B cell (primary cell): Measurements from ENCODE around the gene TEKT5. TPM values are rescaled to one million over a fixed set of nuclear protein-coding genes. Genes with fewer than 3 reads are reported as not detected.

Experiments used
- ATAC-seq: fragments of 200-7000 bp; cut with Tn5 transposase; one replicate; pipeline ENCODE4 v1.10.0; 2021; ENCODE audit warnings: low read depth, mild to moderate bottlenecking, moderate number of reproducible peaks, moderate library complexity
- CTCF ChIA-PET: fragments of 350-600 bp; sonication (Branson Sonifier 250); formaldehyde crosslinking; loops from one replicate; lab custom pipeline; 2021; ENCODE audit warnings: antibody characterized with exemption, inconsistent platforms; lab: Charles Lee
- POLR2A ChIA-PET: fragments of 350-600 bp; sonication (Branson Sonifier 250); formaldehyde crosslinking; loops from one replicate; lab custom pipeline; 2021; ENCODE audit warnings: antibody characterized with exemption; lab: Charles Lee
- DNase-seq: peaks from one replicate; pipeline ENCODE4 v3.0.0; 2013
- H2AFZ ChIP-seq: 2 replicates; pipeline ENCODE4 v1.6.1; 2012; ENCODE audit warnings: mild to moderate bottlenecking, low read depth, low read length; ENCODE audit not compliant: insufficient read depth, poor library complexity, severe bottlenecking
- H3K27ac ChIP-seq, 2 donors: 1 replicate in 1 of 2; 2 replicates in 1 of 2; pipeline ENCODE4 v1.5.1; 2012 to 2013; ENCODE audit warnings: low read length in 2 of 2, mild to moderate bottlenecking in 2 of 2, moderate library complexity in 1 of 2
- H3K27me3 ChIP-seq, 4 experiments: fragments of 200-600 bp in 1 of 4; sonication (generic) in 1 of 4; replicated peaks in 1 of 4; 1 replicate in 2 of 4; 2 replicates in 2 of 4; pipeline versions ENCODE4 v1.6.1 to v1.7.0; 2013 to 2016; ENCODE audit warnings: low read length in 3 of 4, mild to moderate bottlenecking in 2 of 4, mixed read lengths in 1 of 4, moderate library complexity in 1 of 4; ENCODE audit not compliant: insufficient read depth in 4 of 4, control insufficient read depth in 3 of 4; ENCODE audit errors: control extremely low read depth in 1 of 4
- H3K36me3 ChIP-seq, 2 experiments: replicated peaks in 1 of 2; 1 replicate in 1 of 2; 2 replicates in 1 of 2; pipeline versions ENCODE4 v1.6.1 to v1.7.1; 2013; ENCODE audit warnings: low read length in 1 of 2; ENCODE audit not compliant: insufficient read depth in 2 of 2, control insufficient read depth in 1 of 2; ENCODE audit errors: control extremely low read depth in 1 of 2, extremely low read depth in 1 of 2
- H3K4me1 ChIP-seq, 2 donors: fragments of 200-600 bp in 1 of 2; sonication (generic) in 1 of 2; 1 replicate in 1 of 2; 2 replicates in 1 of 2; pipeline versions ENCODE4 v1.5.1 to v1.6.1; 2013 to 2017; ENCODE audit warnings: low read length in 2 of 2; ENCODE audit not compliant: control insufficient read depth in 2 of 2, insufficient read depth in 2 of 2
- H3K4me2 ChIP-seq: replicated peaks from 2 replicates; pipeline ENCODE3; 2012; ENCODE audit warnings: mild to moderate bottlenecking, low read depth, low read length; ENCODE audit not compliant: poor library complexity, severe bottlenecking
- H3K4me3 ChIP-seq, 5 experiments: fragments of 200-600 bp in 1 of 5; sonication (generic) in 1 of 5; 1 replicate in 3 of 5; 2 replicates in 2 of 5; pipeline versions ENCODE4 v1.5.1 to v1.7.0; 2011 to 2016; ENCODE audit warnings: low read length in 4 of 5, mild to moderate bottlenecking in 4 of 5, low read depth in 2 of 5, control low read depth in 1 of 5, moderate library complexity in 1 of 5; ENCODE audit not compliant: insufficient read depth in 1 of 5; ENCODE audit errors: control extremely low read depth in 1 of 5, extremely low read depth in 1 of 5
- H3K79me2 ChIP-seq: fragments of 200-600 bp; sonication (generic); one replicate; pipeline ENCODE4 v1.6.0; 2016; ENCODE audit warnings: low read length; ENCODE audit not compliant: control insufficient read depth, insufficient read depth
- H3K9ac ChIP-seq: fragments of 200-600 bp; sonication (generic); 2 replicates; pipeline ENCODE4 v1.6.1; 2017; ENCODE audit warnings: mild to moderate bottlenecking, low read length, moderate library complexity
- H3K9me3 ChIP-seq, 3 donors: one replicate each; pipeline versions ENCODE4 v1.6.1 to v1.7.1; 2013; ENCODE audit warnings: low read length in 2 of 3; ENCODE audit not compliant: control insufficient read depth in 2 of 3, insufficient read depth in 1 of 3; ENCODE audit errors: control extremely low read depth in 1 of 3
- H4K20me1 ChIP-seq: 2 replicates; pipeline ENCODE4 v1.6.0; 2012; ENCODE audit warnings: mild to moderate bottlenecking, low read length; ENCODE audit not compliant: insufficient read depth, control insufficient read depth, poor library complexity, severe bottlenecking
- H3K27ac Mint-ChIP-seq: one replicate; pipeline ENCODE4 v1.8.0; 2021; ENCODE audit warnings: mixed read lengths
- H3K27me3 Mint-ChIP-seq: one replicate; pipeline ENCODE4 v1.8.0; 2021; ENCODE audit warnings: mixed read lengths
- H3K4me1 Mint-ChIP-seq: one replicate; pipeline ENCODE4 v1.8.0; 2021; ENCODE audit warnings: mixed read lengths
- H3K4me3 Mint-ChIP-seq: one replicate; pipeline ENCODE4 v1.8.0; 2021; ENCODE audit warnings: mixed read lengths
- H3K9me3 Mint-ChIP-seq: one replicate; pipeline ENCODE4 v1.8.0; 2022; ENCODE audit warnings: mixed read lengths; ENCODE audit not compliant: insufficient read depth
- CTCF ChIP-seq: fragments of 200-600 bp; IDR thresholded peaks from one replicate; pipeline ENCODE4 v1.8.0; 2022; ENCODE audit warnings: antibody characterized with exemption, mild to moderate bottlenecking
- EZH2 ChIP-seq: IDR thresholded peaks from 2 replicates; pipeline ENCODE4 v1.6.1; 2012; ENCODE audit warnings: borderline replicate concordance, low read depth, mild to moderate bottlenecking, moderate library complexity, low read length; ENCODE audit not compliant: insufficient read depth, poor library complexity, severe bottlenecking
- WGBS: methylation state at CpG from one replicate; pipeline ENCODE4 v1.1.5; 2013; ENCODE audit warnings: missing lambda C conversion rate; ENCODE audit not compliant: insufficient coverage; 5-methylcytosine and 5-hydroxymethylcytosine counted together
- intact Hi-C: fragments of 100-400 bp; cut with micrococcal nuclease; formaldehyde crosslinking; loops from one replicate; pipeline ENCODE4 v1.10.0; 2022
- polyA plus RNA-seq: library from polyadenylated mRNA; depleted of rRNA; stranded (reverse); fragments of >200 nt; gene quantifications from 2 replicates; pipeline ENCODE4 v1.2.3, GENCODE V29; 2012
- total RNA-seq, 2 donors: library from RNA; stranded (reverse); fragments of 120-200 nt in 1 of 2; gene quantifications; 1 replicate in 1 of 2; 2 replicates in 1 of 2; pipeline versions ENCODE4 v1.2.3 to v1.2.4, GENCODE V29; 2013 to 2022

The TEKT5 gene
- total and polyA plus RNA-seq, 2 donors (not counting 1 experiment from before 2014, with no cell fraction given) = 0.42 to 0.57 TPM

GRCh38 chr16:10601444-10602408, 93.0 kb downstream of the TEKT5 start:
- ChIA-PET POLR2A (no interaction called here), CTCF (no interaction called here)
- Histone ChIP-seq H3K79me2 (no peaks in the 10 kb centered on the region), H3K4me2 (no peak overlapping the region), H3K9me3 (peaks cover 0 to 5% (median 0%) of the 10 kb centered on the region in 3 donors), H3K4me1 (peaks cover 19 to 32% of the 10 kb centered on the region in 2 donors), H2AFZ (no peak overlapping the region), H3K9ac (no peak overlapping the region), H3K36me3 (no peaks in the 10 kb centered on the region), H3K27me3 (peaks cover 0 to 11% (median under 1%) of the 10 kb centered on the region in 4 experiments), H4K20me1 (no peaks in the 10 kb centered on the region), H3K27ac (no peak overlapping the region), H3K4me3 (no peak overlapping the region)
- TF ChIP-seq EZH2 = no peak
- TF ChIP-seq CTCF = no peak
- Mint-ChIP-seq H3K27ac (no peak overlapping the region), H3K27me3 (peaks cover 22% of the 10 kb centered on the region), H3K4me3 (no peak overlapping the region), H3K9me3 (no peaks in the 10 kb centered on the region), H3K4me1 (peaks cover 32% of the 10 kb centered on the region)
- DNase-seq = no peak
- ATAC-seq = no peak
- intact Hi-C loops = no loop called here
- WGBS = 85% methylated on average over 12 of the region's 13 CpGs
